ENCODE data around the gene THRSP.
"Not testable (repeated sequence)": the region's sequence is repeated elsewhere in the genome, so short reads cannot be mapped to it uniquely, and the experiment has no call there.

The THRSP gene

DNA sequence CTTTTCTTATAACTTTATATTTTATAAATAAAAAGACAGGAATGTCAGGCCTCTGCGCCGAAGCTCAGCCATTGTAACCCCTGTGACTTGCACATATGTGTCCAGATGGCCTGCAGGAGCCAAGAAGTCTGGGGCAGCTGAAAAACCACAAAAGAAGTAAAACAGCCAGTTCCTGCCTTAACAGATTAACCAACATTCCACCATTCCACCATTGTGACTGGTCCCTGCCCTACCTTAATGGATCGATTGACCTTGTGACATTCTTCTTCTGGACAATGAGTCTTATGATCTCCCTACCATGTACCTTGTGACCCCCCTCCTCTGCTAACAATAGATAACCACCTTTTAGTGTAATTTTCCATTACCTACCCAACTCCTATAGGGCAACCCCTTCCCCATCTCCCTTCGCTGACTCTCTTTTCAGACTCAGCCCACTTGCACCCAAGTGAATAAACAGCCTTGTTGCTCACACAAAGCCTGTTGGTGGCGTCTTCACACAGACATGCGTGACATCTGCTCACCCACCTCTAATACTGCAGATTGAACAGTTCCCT, 22.9 kb downstream of the THRSP start:
- not testable (repeated sequence) for DNase-seq

DNA sequence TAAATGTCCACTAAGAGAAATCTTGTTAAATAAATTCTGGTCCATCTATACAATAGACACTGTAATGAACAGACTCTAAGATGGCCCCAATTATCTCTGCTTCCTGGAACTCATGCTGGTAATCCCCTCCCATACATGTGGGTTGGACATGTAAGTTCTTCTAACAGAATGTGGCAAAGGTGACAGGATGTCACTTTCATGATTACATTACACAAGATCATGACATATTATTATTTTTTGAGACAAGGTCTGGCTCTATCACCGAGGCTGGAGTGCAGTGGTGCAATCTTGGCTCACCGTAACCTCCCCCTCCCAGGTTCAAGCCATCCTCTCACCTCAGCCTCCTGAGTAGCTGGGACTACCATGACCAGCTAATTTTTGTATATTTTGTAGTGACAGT, 30.6 kb downstream of the THRSP start:
- DNase-seq, result no peak

DNA sequence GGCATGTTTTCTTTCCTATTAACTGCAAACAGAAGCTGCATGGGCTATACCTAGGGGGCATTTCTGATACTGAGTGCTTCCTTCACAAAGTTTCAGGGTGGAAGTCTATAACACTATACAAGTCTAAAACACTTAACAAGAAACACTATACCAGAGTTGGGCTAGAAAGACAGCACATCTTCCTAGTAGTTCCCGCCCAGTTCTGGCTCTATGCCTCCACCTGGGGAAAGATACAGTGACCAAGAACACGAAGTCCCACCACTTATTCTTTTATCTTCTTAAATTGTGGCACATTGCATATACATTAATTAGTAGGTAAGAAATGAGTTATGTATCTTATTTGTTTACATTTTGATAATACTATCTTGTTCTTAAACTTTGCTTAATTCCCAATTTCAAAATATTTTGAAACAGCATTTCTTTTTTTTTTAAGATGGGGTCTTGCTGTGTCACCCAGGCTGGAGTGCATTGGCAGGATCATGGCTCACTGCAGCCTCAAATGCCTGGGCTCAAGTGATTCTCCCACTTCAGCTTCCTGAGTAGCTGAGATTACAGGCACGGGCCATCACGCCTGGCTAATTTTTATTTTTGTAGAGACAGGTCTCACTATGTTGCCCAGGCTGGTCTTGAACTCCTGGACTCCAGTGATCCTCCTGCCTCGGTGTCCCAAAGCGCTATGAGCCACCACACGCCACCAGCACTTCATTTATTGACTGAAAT, 34.2 kb downstream of the THRSP start:
- DNase-seq, result no peak

DNA sequence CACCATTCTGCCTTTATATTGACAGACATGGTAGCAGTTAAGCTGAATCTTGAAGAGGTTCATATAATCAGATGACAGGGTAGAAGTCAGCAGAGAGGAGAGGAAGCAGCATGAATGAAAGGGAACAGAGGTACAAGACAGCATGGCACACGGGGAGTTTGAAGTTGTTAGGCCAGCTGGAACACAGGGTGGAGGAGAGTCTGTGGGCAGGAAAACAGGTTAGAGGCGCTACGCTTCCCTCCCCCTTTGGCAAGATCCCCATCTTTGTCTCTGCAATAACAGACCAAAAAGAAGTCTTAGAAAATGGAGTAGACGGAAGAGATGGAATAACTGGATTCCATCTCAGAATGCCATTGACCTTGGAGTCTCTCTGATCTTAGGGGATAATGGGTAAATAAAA, 36.0 kb downstream of the THRSP start:
- DNase-seq, result no peak

DNA sequence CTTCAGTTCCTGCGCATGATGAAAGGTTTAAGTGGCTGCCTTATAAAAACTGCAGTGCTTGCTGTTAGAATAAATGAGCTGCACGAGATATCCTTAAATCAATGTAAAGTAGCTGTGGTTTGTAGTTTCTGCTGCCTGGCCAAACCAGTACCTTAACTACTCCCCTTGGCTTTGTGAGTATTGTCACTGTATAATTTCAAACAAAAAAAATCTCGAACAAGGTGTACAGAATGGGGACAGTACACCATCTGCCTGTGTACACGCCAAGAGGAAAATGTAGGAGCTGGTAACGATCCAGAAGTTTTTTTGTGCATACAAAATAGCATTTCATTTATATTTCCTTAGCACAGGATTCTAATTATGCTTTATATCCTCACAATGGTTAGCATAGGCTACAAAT, 36.6 kb downstream of the THRSP start:
- no peak for DNase-seq

DNA sequence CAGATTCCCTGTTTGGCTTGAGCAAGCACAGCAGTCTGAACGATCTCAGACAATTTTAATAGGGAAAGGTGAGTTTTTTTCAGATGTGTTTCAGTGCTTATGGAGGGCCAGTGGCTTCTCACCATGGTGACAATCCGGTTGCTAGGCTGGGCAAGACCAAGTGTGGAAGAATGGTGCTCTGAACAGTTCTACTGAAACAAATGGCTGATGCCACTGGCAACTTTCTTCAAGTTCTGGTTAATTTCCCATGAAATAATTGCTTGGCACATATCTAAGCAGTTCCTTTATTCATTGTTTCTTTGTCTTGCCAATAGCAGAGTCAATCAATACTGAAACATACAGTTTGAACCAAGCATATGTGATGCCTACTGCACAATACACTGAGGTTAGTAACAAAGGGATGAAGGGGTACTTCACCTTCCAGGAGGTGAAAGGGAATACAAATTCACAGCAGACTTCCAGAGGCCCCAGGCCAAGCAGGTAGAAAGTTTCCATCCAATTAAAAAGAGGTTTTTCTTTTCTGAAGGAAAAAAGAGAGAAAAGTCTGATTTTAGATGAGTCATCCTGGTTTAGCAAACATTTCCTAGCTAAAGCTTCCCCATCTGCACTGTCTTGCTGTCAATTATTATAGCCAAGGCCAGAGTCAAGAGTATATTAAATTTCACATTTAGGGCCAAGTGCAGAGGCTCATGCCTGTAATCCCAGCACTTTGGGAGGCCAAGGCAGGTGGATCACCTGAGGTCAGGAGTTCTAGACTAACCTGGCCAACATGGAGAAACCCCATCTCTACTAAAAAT, 37.2 kb downstream of the THRSP start:
- DNase-seq, result peak in 6 of 56 donors; percentile 3 to 22 (median 8)

DNA sequence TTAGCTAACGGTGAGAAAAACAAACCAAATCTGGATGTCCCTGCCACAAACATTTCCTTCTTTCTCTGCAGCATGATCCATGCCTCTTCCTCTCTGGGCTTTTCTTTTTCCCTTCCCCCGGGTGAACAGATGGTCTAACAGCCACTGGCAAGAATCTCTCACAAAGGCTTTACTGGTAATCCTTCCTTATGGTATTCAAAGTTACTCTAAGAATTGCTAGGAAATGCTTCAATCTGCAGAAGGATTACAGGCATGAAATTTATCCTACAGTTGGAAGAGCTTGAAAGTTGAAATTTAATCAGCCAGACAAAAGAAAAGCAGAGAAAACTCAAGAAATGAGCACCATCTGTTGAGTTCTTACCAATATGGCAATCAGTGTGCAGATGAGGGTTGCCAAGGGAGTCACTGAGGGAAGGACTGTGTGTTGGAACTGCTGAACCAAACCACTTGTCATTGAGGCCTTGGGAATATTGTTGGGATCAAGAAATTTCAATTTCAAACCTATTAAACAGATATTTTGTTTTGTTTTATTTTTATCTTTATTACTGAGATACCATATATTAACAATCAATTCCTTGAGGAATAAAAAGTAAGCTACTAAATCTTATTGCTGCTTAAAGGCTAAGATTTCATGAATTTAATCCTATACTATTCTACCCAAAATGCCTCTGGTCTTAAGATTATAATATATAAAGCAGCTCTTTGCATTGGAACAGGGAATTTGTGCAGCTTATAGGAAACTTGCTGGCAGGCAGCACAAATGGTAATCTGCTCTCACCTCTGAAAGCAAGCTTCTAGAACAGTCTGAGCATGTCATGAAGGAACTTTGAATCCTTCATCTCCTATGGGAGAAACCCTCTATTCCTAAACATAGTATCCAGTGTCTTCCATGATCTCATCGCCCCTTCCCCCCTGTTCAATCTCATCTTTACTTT, 45.7 kb downstream of the THRSP start:
- no peak for DNase-seq

DNA sequence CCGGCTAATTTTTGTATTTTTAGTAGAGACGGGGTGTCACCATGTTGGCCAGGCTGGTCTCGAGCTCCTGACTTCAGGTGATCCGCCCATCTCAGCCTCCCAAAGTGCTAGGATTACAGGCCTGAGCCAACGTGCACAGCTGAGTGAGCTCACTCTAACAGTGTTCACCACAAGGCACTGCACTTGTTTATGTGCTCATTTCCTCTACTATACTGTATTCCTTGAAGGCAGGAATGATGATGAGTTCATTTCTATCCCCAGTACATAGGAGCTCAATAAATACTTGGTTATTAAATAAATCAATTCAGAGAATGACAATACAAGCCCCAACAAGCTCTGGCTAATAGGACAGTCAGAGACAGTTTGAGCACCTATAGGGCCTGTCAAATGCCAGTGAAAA, 46.7 kb downstream of the THRSP start:
- no peak for DNase-seq

DNA sequence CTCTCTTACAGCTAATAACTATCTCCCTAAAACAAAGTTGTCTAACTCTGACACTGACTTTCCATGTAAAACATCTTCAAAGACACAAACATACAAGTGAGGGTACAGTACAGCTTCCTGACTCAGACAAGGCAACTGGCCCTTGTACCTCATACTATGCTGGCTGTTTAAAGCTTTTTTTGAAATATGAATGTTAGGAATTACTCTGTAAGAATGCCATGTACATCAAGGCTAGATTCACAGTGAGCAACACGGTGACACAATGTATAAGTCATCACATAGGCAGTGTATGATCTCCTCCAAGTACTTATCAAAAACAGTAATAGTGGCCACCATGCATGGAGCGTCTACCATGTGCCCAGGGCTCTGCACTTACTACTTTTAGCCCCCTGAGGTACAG, 47.2 kb downstream of the THRSP start:
- no peak for DNase-seq

DNA sequence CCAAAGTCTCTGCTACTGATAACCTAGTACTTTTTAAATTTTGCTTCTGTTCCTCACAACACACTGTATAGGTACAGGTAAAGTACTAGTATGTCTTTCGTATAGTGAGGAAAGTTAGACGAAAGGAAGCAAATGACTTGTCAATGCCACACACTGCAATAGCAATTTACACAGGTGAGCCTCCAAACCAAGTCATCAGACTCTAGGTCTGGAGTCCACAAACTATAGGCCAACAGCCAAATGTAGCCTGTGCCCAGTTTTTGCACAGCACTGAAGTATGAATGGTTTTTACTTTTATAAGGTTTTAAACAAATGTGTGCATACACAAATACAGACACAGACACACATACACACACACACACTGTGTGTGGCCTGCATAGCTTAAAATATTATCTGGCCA, 47.6 kb downstream of the THRSP start:
- DNase-seq, result no peak

DNA sequence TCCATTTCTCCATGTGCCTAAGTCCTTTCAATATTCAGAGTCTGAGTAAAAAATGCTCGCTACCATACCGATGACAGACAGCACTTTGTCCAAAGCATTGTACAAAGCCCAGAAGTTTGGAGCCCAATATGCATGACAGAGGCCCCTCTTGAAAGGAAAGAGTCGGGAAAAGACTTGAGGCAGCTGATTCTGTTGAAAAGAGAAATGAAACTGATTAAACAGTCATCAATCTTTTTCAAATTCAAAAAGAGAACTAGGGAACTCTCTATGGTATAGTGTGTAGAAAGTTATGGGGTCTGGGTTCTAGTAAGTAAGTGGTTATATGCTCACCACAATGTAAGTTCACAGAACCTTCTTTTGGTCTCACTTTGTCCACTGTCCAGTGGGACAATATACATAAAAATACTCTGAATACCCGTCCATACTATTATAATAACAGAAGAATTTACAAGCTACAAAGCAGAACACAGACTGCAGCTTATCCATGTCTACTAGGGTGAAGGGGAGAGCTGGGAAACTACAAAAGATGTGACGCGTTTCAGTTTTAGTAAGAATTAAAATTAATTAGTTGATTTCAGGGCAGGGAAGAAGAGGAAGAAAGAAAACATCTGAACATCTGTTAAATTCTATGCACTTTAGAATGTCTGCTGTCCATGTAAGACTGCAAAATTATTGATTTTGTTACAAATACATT, 49.1 kb downstream of the THRSP start:
- no peak for DNase-seq
